ENCODE measurements around the gene TPK1.

TPK1 gene

DNA sequence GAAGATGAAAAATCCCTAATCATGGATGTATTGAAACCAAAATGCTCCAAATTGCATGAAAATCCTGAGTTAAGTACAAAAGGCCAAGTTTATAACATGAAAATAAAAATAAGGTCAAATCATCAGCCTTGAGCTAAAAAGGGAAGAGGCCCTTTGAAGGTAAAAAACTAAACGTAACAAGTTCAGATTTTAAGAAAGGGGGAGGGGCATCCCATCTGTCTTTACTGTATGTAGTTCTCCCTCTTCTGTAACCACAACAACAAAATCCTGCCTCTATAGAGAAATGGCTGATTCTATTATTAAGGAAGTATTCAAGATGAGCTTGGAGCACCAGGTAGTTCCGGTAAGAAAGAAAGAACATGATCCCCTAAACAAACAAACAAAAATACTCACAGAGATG, 64.7 kb downstream of the TPK1 start:
- Histone ChIP-seq H3K4me3 (ENCODE audit: low read depth, low read length) (no peak overlapping the region), H3K27me3 (no peaks in the 10 kb centered on the region), H3K36me3 (no peaks in the 10 kb centered on the region), H3K9me3 (no peaks in the 10 kb centered on the region), H3K4me1 (no peaks in the 10 kb centered on the region)
- no peak for DNase-seq
- TF ChIP-seq, protein P1, sequence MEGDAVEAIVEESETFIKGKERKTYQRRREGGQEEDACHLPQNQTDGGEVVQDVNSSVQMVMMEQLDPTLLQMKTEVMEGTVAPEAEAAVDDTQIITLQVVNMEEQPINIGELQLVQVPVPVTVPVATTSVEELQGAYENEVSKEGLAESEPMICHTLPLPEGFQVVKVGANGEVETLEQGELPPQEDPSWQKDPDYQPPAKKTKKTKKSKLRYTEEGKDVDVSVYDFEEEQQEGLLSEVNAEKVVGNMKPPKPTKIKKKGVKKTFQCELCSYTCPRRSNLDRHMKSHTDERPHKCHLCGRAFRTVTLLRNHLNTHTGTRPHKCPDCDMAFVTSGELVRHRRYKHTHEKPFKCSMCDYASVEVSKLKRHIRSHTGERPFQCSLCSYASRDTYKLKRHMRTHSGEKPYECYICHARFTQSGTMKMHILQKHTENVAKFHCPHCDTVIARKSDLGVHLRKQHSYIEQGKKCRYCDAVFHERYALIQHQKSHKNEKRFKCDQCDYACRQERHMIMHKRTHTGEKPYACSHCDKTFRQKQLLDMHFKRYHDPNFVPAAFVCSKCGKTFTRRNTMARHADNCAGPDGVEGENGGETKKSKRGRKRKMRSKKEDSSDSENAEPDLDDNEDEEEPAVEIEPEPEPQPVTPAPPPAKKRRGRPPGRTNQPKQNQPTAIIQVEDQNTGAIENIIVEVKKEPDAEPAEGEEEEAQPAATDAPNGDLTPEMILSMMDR (IDR thresholded peaks at IDR 0.05; ENCODE audit: low read depth, low read length) = no peak

DNA sequence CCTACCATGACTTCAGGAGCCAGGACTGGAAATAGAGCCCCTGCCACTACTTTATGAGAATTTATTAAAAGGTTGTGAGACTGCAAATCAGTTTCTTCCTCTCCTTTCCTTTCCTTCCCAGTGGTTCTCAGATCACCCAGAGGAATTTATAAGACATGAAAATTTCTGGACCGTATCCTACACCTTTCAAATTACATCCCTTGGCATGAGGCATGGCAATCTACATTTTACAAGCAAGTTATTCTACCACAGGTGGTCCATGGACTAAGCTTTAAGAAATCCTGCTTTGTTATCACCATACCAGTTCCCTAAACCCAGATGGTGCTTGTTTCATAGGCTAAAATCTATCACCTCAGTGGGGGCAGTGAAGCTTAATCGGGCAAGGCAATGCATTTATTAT, 66.5 kb downstream of the TPK1 start:
- Histone ChIP-seq H3K27me3 (no peaks in the 10 kb centered on the region), H3K4me3 (ENCODE audit: low read depth, low read length) (no peak overlapping the region), H3K36me3 (no peaks in the 10 kb centered on the region), H3K4me1 (no peaks in the 10 kb centered on the region), H3K9me3 (no peaks in the 10 kb centered on the region)
- TF ChIP-seq, protein P1 (IDR thresholded peaks at IDR 0.05; ENCODE audit: low read depth, low read length) = no peak
- no peak for DNase-seq

DNA sequence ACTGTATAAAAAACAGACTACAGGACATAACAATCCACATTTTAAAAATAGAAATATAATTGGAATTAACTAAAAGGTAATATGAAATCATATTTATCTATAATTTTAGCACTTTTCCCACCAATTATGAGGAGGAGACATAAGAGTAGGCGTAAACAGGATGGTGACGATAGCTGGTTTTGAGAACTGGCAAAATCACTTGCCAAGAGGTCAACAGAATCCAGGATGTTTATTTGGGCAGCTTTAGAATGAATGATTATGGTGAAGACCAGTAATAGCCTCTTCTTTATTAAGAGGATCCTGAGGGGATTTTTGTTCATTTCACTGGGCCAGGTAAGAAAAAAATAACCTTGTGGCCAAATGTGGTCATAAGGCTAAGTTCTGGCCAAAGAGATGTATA, 67.2 kb downstream of the TPK1 start:
- DNase-seq = no peak
- TF ChIP-seq, protein P1 (IDR thresholded peaks at IDR 0.05; ENCODE audit: low read depth, low read length) = no peak
- H3K4me3 ChIP-seq (ENCODE audit: low read depth, low read length) = no peak overlapping the region
- no peaks in the 10 kb centered on the region for H3K4me1 ChIP-seq
- H3K27me3 ChIP-seq = no peaks in the 10 kb centered on the region
- no peaks in the 10 kb centered on the region for H3K9me3 ChIP-seq
- no peaks in the 10 kb centered on the region for H3K36me3 ChIP-seq

DNA sequence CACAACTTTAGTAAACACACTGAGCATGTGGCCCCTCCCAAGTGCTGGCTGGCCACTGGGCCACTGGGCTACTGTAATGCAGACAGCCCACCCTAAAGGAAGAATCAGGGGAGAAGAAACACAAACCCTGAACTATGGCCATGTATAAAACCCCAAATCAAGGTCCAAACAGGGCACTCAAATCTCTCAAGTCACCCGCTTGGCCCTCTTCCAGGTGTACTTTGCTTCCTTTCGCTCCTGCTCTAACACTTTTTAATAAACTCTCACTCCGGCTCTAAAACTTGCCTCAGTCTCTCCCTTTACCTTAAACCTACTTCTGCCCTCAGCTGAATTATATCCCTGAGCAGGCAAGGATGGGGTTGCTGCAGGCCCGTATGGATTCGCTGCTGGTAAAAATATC, 72.6 kb downstream of the TPK1 start:
- H3K9me3 ChIP-seq = 0 out of 2 replicates have a peak, but pooled peaks cover 4% of the 10 kb centered on the region
- H3K4me3 ChIP-seq (ENCODE audit: low read depth, low read length) = no peak overlapping the region
- TF ChIP-seq, protein P1 (IDR thresholded peaks at IDR 0.05; ENCODE audit: low read depth, low read length) = no peak
- no peaks in the 10 kb centered on the region for H3K27me3 ChIP-seq
- no peak for DNase-seq
- H3K36me3 ChIP-seq = no peaks in the 10 kb centered on the region
- no peaks in the 10 kb centered on the region for H3K4me1 ChIP-seq

DNA sequence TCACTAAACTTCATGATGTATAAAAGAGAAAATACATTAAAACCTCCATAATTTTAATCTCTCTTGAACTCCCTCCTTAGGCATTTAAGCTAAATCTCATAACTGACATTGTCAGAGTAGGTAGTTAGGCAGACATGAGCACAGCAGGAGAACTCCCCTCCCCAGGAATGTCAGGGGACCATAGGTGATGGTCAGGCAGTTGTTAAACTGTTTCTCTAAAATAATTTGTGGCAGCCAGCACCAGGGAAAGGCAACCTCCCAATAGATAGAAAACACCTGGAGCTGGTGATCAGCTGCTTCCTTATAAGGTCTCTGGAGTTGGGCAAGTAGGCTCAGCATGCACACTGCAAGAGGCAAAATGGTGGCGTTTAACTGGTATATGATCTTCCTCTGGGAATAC, 73.0 kb downstream of the TPK1 start:
- H3K27me3 ChIP-seq = no peaks in the 10 kb centered on the region
- H3K9me3 ChIP-seq = 0 out of 2 replicates have a peak, but pooled peaks cover 4% of the 10 kb centered on the region
- no peaks in the 10 kb centered on the region for H3K36me3 ChIP-seq
- no peak for DNase-seq
- TF ChIP-seq, protein P1 (IDR thresholded peaks at IDR 0.05; ENCODE audit: low read depth, low read length) = no peak
- no peak overlapping the region for H3K4me3 ChIP-seq (ENCODE audit: low read depth, low read length)
- H3K4me1 ChIP-seq = no peaks in the 10 kb centered on the region

DNA sequence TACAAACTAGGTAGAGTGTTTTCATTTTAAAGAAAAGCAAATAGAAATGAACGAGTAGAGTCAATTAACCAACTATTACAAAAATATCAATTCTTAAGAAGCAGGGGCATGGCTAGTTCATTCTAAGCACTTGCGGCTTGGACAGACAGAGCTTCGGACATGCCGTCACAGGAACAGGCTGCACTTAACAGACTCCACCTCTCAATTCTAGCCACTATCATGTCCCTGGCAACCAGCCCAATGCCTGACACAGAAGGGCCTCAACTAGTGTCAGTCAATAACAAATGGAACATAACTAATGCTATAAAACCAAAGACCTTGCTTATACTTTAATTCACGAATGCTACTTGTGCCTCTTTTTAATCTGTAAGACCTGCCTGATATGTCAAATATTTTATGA, 74.4 kb downstream of the TPK1 start:
- no peak overlapping the region for H3K4me3 ChIP-seq (ENCODE audit: low read depth, low read length)
- H3K4me1 ChIP-seq = no peaks in the 10 kb centered on the region
- no peaks in the 10 kb centered on the region for H3K27me3 ChIP-seq
- 0 out of 2 replicates have a peak, but pooled peaks cover 4% of the 10 kb centered on the region for H3K9me3 ChIP-seq
- no peaks in the 10 kb centered on the region for H3K36me3 ChIP-seq
- no peak for DNase-seq
- TF ChIP-seq, protein P1 (IDR thresholded peaks at IDR 0.05; ENCODE audit: low read depth, low read length) = no peak
